KMS-11 (cell line): Measurements from ENCODE around the gene COG2.
"Not testable (repeated sequence)": the region's sequence is repeated elsewhere in the genome, so short reads cannot be mapped to it uniquely, and the experiment has no call there.

ENCODE experiments used
- H2AFZ ChIP-seq: fragments of 200-600 bp; sonication (generic); 2 replicates; pipeline ENCODE4 v1.6.1; 2016; ENCODE audit warnings: antibody characterized with exemption, mixed run types, low read depth
- H3K27ac ChIP-seq: fragments of 200-600 bp; sonication (generic); 2 replicates; pipeline ENCODE4 v1.6.1; 2016; ENCODE audit warnings: mild to moderate bottlenecking, mixed run types
- H3K27me3 ChIP-seq: fragments of 200-600 bp; sonication (generic); 2 replicates; pipeline ENCODE4 v1.6.1; 2017; ENCODE audit warnings: mild to moderate bottlenecking, low read depth, mixed run types, moderate library complexity; ENCODE audit not compliant: insufficient read depth
- H3K36me3 ChIP-seq: fragments of 200-600 bp; sonication (generic); 2 replicates; pipeline ENCODE4 v1.6.1; 2017; ENCODE audit warnings: mild to moderate bottlenecking, mixed run types; ENCODE audit not compliant: insufficient read depth
- H3K4me1 ChIP-seq: fragments of 200-600 bp; sonication (generic); 2 replicates; pipeline ENCODE4 v1.6.1; 2016; ENCODE audit warnings: mild to moderate bottlenecking, low read depth, mixed run types; ENCODE audit not compliant: poor library complexity, severe bottlenecking
- H3K4me2 ChIP-seq: fragments of 200-600 bp; sonication (generic); 2 replicates; pipeline ENCODE4 v1.7.0; 2016; ENCODE audit warnings: mild to moderate bottlenecking, mixed run types
- H3K4me3 ChIP-seq: fragments of 200-600 bp; sonication (generic); IDR thresholded peaks from 2 replicates; pipeline ENCODE4 v1.6.1; 2017; ENCODE audit warnings: low read depth, low read length, mixed read lengths; ENCODE audit not compliant: insufficient read depth
- H3K79me2 ChIP-seq: fragments of 200-600 bp; sonication (generic); 2 replicates; pipeline ENCODE4 v1.6.1; 2016; ENCODE audit warnings: low read depth, mixed run types; ENCODE audit not compliant: insufficient read depth
- H3K9ac ChIP-seq: fragments of 200-600 bp; sonication (generic); 2 replicates; pipeline ENCODE4 v1.6.1; 2016; ENCODE audit warnings: mild to moderate bottlenecking, mixed run types
- H4K20me1 ChIP-seq: fragments of 200-600 bp; sonication (generic); 2 replicates; pipeline ENCODE4 v1.6.1; 2016; ENCODE audit warnings: mild to moderate bottlenecking, mixed run types; ENCODE audit not compliant: insufficient read depth
- CTCF ChIP-seq: fragments of 200-600 bp; sonication (generic); conservative IDR thresholded peaks from 2 replicates; pipeline ENCODE4 v1.6.1; 2017; ENCODE audit warnings: low read depth, mild to moderate bottlenecking, antibody characterized with exemption, low read length, moderate library complexity, mixed read lengths

Gene COG2

GRCh38 chr1:230694991-230695390 lies 52.7 kb downstream of the COG2 start:
- no peaks in the 10 kb centered on the region for H4K20me1 ChIP-seq
- H2AFZ ChIP-seq, result no peak overlapping the region
- no peaks in the 10 kb centered on the region for H3K27me3 ChIP-seq
- no peaks in the 10 kb centered on the region for H3K4me1 ChIP-seq
- H3K27ac ChIP-seq, result no peak overlapping the region
- TF ChIP-seq CTCF, result no peak
- no peak overlapping the region for H3K9ac ChIP-seq
- peaks cover 11% of the 10 kb centered on the region; the same call in 1 of the 2 replicates for H3K36me3 ChIP-seq
- no peak overlapping the region for H3K4me3 ChIP-seq
- H3K4me2 ChIP-seq, result no peak overlapping the region
- H3K79me2 ChIP-seq, result no peaks in the 10 kb centered on the region

- Histone ChIP-seq H3K4me3 (no peak overlapping the region), H2AFZ (no peak overlapping the region), H3K4me2 (no peak overlapping the region), H3K27ac (no peak overlapping the region), H3K27me3 (no peaks in the 10 kb centered on the region), H3K9ac (no peak overlapping the region), H3K79me2 (no peaks in the 10 kb centered on the region), H3K4me1 (no peaks in the 10 kb centered on the region), H3K36me3 (peaks cover 5% of the 10 kb centered on the region; the same call in 1 of the 2 replicates), H4K20me1 (no peaks in the 10 kb centered on the region)
- no peak for TF ChIP-seq CTCF
Measured at GRCh38 chr1:230696218-230696617, 53.9 kb downstream of the COG2 start.

- no peak overlapping the region for H3K4me3 ChIP-seq
- no peak overlapping the region for H3K9ac ChIP-seq
Measured at GRCh38 chr1:230696722-230697437, 54.6 kb downstream of the COG2 start.

GRCh38 chr1:230698130-230698529 lies 55.8 kb downstream of the COG2 start:
- no peak overlapping the region for H3K9ac ChIP-seq
- 0 out of 2 replicates have a peak, but pooled peaks cover under 1% of the 10 kb centered on the region for H3K36me3 ChIP-seq
- H4K20me1 ChIP-seq, result no peaks in the 10 kb centered on the region
- no peak overlapping the region for H2AFZ ChIP-seq
- TF ChIP-seq CTCF, result no peak
- H3K79me2 ChIP-seq, result no peaks in the 10 kb centered on the region
- no peaks in the 10 kb centered on the region for H3K27me3 ChIP-seq
- H3K4me2 ChIP-seq, result no peak overlapping the region
- H3K4me3 ChIP-seq, result no peak overlapping the region
- no peak overlapping the region for H3K27ac ChIP-seq
- H3K4me1 ChIP-seq, result no peaks in the 10 kb centered on the region

More at GRCh38 chr1:230696722-230697437, 54.6 kb downstream of the COG2 start:
- no peak for TF ChIP-seq CTCF
- no peak overlapping the region for H2AFZ ChIP-seq
- no peaks in the 10 kb centered on the region for H4K20me1 ChIP-seq
- no peak overlapping the region for H3K27ac ChIP-seq
- no peak overlapping the region for H3K4me2 ChIP-seq
- peaks cover 5% of the 10 kb centered on the region; the same call in 1 of the 2 replicates for H3K36me3 ChIP-seq
- H3K79me2 ChIP-seq, result no peaks in the 10 kb centered on the region
- no peaks in the 10 kb centered on the region for H3K4me1 ChIP-seq
- H3K27me3 ChIP-seq, result no peaks in the 10 kb centered on the region

GRCh38 chr1:230698964-230699363 lies 56.7 kb downstream of the COG2 start:
- H3K4me3 ChIP-seq, H3K4me1 ChIP-seq, H3K27ac ChIP-seq, H3K79me2 ChIP-seq, H3K27me3 ChIP-seq, H4K20me1 ChIP-seq, H2AFZ ChIP-seq, H3K36me3 ChIP-seq, H3K9ac ChIP-seq, H3K4me2 ChIP-seq: not testable (repeated sequence)
